ENCODE results near the gene ABCC10. TPM values are rescaled to one million over a fixed set of nuclear protein-coding genes. Genes with fewer than 3 reads are reported as not detected.
A peak's percentile ranks its signal among the peaks of the same experiment; 100 is the strongest.
"Not testable (repeated sequence)": the region's sequence is repeated elsewhere in the genome, so short reads cannot be mapped to it uniquely, and the experiment has no call there.

The ABCC10 gene
- total and polyA plus RNA-seq, 5 experiments from 2014 or later: 9.6 to 72.6 (median 15.9) TPM

DNA sequence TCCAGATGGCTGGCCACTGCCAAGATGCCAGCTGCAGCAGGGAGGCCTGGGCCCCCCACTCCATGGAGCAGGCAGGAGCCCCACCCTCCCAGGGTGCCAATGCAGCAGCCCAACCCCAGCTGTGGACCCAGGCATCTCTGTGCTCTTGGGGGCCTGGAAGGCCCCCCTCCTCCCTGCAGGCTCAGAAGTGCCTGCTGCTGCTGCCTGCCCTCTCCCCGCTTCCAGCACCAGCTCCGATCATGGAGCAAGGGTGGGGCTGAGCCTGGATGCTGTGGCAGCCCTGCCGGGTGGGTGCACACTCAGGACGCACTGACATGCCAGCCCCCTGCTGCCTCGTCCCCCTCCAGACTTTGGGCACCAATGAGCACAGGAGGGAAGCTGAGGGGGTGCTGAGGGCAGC, 14.8 kb upstream of the ABCC10 start:
- Mint-ChIP-seq H3K27me3 (peaks cover 4 to 18% (median 8%) of the 10 kb centered on the region in 5 donors), H3K9me3 (no peaks in the 10 kb centered on the region), H3K4me3 (no peak overlapping the region), H3K36me3 (no peaks in the 10 kb centered on the region), H3K27ac (no peak overlapping the region), H3K4me1 (no peaks in the 10 kb centered on the region)
- ATAC-seq (no peak), DNase-seq (no peak)
- POLR2A ChIA-PET: no interaction called here

GRCh38 chr6:43413002-43413401, 14.3 kb upstream of the ABCC10 start:
- Mint-ChIP-seq H3K27me3 (peaks cover 3 to 18% (median 5%) of the 10 kb centered on the region in 5 donors), H3K9me3 (no peaks in the 10 kb centered on the region), H3K27ac (no peak overlapping the region), H3K4me1 (no peaks in the 10 kb centered on the region), H3K36me3 (no peaks in the 10 kb centered on the region), H3K4me3 (no peak overlapping the region)
- no peak for ATAC-seq
- POLR2A ChIA-PET: no interaction called here
- DNase-seq: no peak

GRCh38 chr6:43415275-43415674, 12.1 kb upstream of the ABCC10 start:
- H3K27me3 Mint-ChIP-seq: peaks cover 0 to 12% (median 2%) of the 10 kb centered on the region in 5 donors
- POLR2A ChIA-PET: interaction anchor here (0.6 to 1.9 kb wide), 3 partner anchors 12 to 752 kb away, joined by 3 to 11 read pairs (median 3); partner anchors contain the start of gene ABCC10
- not testable (repeated sequence) for H3K27ac Mint-ChIP-seq, H3K9me3 Mint-ChIP-seq, ATAC-seq, DNase-seq, H3K4me3 Mint-ChIP-seq, H3K36me3 Mint-ChIP-seq, H3K4me1 Mint-ChIP-seq

DNA sequence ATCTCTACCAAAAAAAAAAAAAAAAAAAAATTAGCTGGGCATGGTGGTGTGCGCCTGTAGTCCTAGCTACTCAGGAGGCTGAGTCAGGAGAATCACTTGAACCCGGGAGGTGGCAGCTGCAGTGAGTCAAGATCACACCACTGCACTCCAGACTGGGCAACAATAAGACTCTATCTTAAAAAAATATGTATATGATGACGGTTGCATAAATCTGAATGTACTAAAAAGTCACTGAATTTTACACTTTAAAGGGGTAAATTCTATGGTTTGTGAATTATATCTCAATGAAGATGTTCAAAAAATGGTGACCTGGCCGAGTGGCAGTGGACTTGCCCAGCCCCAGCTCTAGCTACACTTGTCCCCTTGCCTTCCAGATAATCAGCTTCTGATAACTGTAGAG, 10.4 kb upstream of the ABCC10 start:
- H3K27me3 Mint-ChIP-seq: peaks cover 0 to 8% (median 2%) of the 10 kb centered on the region in 5 donors
- H3K27ac Mint-ChIP-seq: no peak overlapping the region
- no peaks in the 10 kb centered on the region for H3K4me1 Mint-ChIP-seq
- POLR2A ChIA-PET: interaction anchor here (1.9 kb wide), 1 partner anchor 10 kb away, joined by 11 read pairs; the partner anchor contains the start of gene ABCC10
- H3K36me3 Mint-ChIP-seq: no peaks in the 10 kb centered on the region
- DNase-seq (no peak), ATAC-seq (no peak)
- no peak overlapping the region for H3K4me3 Mint-ChIP-seq
- H3K9me3 Mint-ChIP-seq: peaks cover 0 to 5% (median 0%) of the 10 kb centered on the region in 9 donors

- no peaks in the 10 kb centered on the region for H3K36me3 Mint-ChIP-seq
These were observed 7.2 kb upstream of the ABCC10 start for GRCh38 chr6:43420012-43420709.

GRCh38 chr6:43421831-43422230, 5.5 kb upstream of the ABCC10 start:
- no peaks in the 10 kb centered on the region for H3K27me3 Mint-ChIP-seq
- ATAC-seq (no peak), DNase-seq (no peak)
- peaks cover 0 to 3% (median 2%) of the 10 kb centered on the region in 4 donors for H3K4me1 Mint-ChIP-seq
- no peak overlapping the region for H3K27ac Mint-ChIP-seq
- H3K36me3 Mint-ChIP-seq: no peaks in the 10 kb centered on the region
- H3K4me3 Mint-ChIP-seq: no peak overlapping the region
- H3K9me3 Mint-ChIP-seq: peaks cover 0 to 5% (median 0%) of the 10 kb centered on the region in 9 donors
- POLR2A ChIA-PET: interaction anchor here (0.6 to 0.7 kb wide), 2 partner anchors 39 to 94 kb away, joined by 3 to 4 read pairs; no protein-coding TSS in a partner anchor

More at GRCh38 chr6:43420012-43420709, 7.2 kb upstream of the ABCC10 start:
- POLR2A ChIA-PET: no interaction called here
- Mint-ChIP-seq H3K9me3 (peaks cover 0 to 5% (median 0%) of the 10 kb centered on the region in 9 donors), H3K4me1 (no peaks in the 10 kb centered on the region), H3K4me3 (no peak overlapping the region), H3K27me3 (peaks cover 0 to 3% (median 2%) of the 10 kb centered on the region in 5 donors), H3K27ac (no peak overlapping the region)
- DNase-seq: no peak
- no peak for ATAC-seq

DNA sequence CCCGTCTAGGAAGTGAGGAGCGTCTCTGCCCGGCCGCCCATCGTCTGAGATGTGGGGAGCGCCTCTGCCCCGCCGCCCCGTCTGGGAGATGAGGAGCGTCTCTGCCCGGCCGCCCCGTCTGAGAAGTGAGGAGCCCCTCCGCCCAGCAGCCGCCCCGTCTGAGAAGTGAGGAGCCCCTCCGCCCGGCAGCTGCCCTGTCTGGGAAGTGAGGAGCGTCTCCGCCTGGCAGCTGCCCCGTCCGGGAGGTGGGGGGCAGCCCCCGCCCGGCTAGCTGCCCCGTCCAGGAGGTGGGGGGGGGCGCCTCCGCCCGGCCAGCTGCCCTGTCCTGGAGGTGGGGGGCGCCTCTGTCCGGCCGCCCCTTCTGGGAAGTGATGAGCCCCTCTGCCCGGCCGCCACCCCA, 2.3 kb upstream of the ABCC10 start:
- peaks cover 12 to 24% (median 20%) of the 10 kb centered on the region in 4 donors for H3K4me1 Mint-ChIP-seq
- H3K9me3 Mint-ChIP-seq, ATAC-seq, H3K4me3 Mint-ChIP-seq, H3K27me3 Mint-ChIP-seq, H3K27ac Mint-ChIP-seq, H3K36me3 Mint-ChIP-seq, DNase-seq: not testable (repeated sequence)
- POLR2A ChIA-PET: interaction anchor here (1.1 kb wide), 1 partner anchor 55 kb away, joined by 3 read pairs; no protein-coding TSS in a partner anchor

DNA sequence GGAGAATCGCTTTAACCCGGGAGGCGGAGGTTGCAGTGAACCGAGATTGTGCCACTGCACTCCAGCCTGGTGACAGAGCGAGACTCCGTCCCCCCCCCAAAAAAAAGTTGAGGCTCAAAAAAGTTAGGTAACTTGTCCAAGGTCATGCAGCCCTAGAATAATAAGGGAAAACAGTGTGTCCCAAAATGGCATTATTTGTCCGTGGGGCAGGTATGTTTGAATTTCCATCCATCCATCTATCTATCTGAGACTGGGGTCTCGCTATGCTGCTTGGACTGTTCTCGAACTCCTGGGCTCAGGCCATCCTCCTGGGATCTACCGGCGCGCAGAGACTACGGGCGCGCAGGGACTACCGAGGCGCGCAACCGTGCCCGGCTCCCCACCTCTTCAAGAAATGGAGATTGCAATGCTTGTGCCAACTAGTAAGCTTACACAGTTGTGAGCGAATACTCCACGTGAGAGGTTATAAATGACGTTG, 374 bp upstream of the ABCC10 start:
- ATAC-seq (no peak), DNase-seq (no peak)
- Mint-ChIP-seq H3K27me3 (no peaks in the 10 kb centered on the region), H3K27ac (peak overlapping the region; percentile 92 to 100 (median 98)), H3K36me3 (peaks cover 0 to 6% (median 3%) of the 10 kb centered on the region in 3 donors), H3K9me3 (no peaks in the 10 kb centered on the region), H3K4me1 (peaks cover 13 to 33% (median 26%) of the 10 kb centered on the region in 4 donors), H3K4me3 (peak overlapping the region; percentile 87 to 97 (median 95))
- POLR2A ChIA-PET: interaction anchor here (0.7 to 2.2 kb wide), 22 partner anchors 10 to 1354 kb away, joined by 3 to 17 read pairs (median 4); partner anchors contain the start of genes BICRAL, CNPY3, CRIP3 and CUL9

GRCh38 chr6:43428112-43428570, 800 bp downstream of the ABCC10 start:
- Mint-ChIP-seq H3K27ac (peak overlapping the region; percentile 92 to 100 (median 98)), H3K36me3 (peaks cover 0 to 12% (median 3%) of the 10 kb centered on the region in 3 donors), H3K9me3 (no peaks in the 10 kb centered on the region), H3K4me1 (peaks cover 14 to 33% (median 26%) of the 10 kb centered on the region in 4 donors), H3K4me3 (peak overlapping the region; percentile 87 to 97 (median 95)), H3K27me3 (no peaks in the 10 kb centered on the region)
- ATAC-seq (no peak), DNase-seq (no peak)
- POLR2A ChIA-PET: interaction anchor here (0.8 to 2.2 kb wide), 11 partner anchors 11 to 414 kb away, joined by 3 to 17 read pairs (median 5); partner anchors contain the start of genes CRIP3, KLHDC3, LRRC73 and MEA1

- Mint-ChIP-seq H3K4me1 (peaks cover 14 to 33% (median 26%) of the 10 kb centered on the region in 4 donors), H3K36me3 (peaks cover 0 to 14% (median 3%) of the 10 kb centered on the region in 3 donors), H3K27ac (peak overlapping the region; percentile 92 to 100 (median 98)), H3K4me3 (peak overlapping the region; percentile 87 to 97 (median 95)), H3K9me3 (no peaks in the 10 kb centered on the region), H3K27me3 (no peaks in the 10 kb centered on the region)
- POLR2A ChIA-PET: interaction anchor here (1.0 to 2.2 kb wide), 2 partner anchors 46 to 49 kb away, joined by 3 to 11 read pairs; partner anchors contain the start of gene TJAP1
- ATAC-seq (no peak), DNase-seq (no peak)
These were observed 1.5 kb downstream of the ABCC10 start for GRCh38 chr6:43428874-43429273.

DNA sequence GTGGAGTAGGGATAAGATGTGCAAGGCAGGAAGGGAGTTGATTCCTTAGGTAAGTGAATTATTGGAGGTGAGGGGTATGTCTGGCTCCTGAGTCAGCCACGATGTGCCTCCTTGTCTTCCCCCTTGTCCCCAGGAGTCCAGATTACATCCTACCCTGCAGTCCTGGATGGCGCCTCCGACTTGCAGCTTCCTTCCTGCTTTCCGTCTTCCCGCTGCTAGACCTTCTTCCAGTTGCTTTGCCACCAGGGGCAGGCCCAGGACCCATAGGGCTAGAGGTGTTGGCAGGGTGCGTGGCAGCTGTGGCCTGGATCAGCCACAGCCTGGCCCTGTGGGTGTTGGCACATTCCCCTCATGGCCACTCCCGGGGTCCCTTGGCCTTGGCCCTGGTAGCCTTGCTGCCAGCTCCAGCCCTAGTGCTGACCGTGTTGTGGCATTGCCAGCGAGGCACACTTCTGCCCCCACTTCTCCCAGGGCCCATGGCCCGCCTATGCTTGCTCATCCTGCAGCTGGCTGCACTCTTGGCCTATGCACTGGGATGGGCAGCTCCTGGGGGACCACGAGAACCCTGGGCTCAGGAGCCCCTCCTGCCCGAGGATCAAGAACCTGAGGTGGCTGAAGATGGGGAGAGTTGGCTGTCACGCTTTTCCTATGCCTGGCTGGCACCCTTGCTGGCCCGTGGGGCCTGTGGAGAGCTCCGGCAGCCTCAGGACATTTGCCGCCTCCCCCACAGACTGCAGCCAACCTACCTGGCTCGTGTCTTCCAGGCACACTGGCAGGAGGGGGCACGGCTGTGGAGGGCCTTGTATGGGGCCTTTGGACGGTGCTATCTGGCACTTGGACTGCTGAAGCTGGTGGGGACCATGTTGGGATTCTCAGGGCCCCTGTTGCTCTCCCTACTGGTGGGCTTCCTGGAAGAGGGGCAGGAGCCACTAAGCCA, 4.9 kb downstream of the ABCC10 start:
- no peak for DNase-seq
- no peaks in the 10 kb centered on the region for H3K9me3 Mint-ChIP-seq
- peaks cover 0 to 28% (median 0%) of the 10 kb centered on the region in 3 donors for H3K36me3 Mint-ChIP-seq
- no peak overlapping the region for H3K4me3 Mint-ChIP-seq
- ATAC-seq: no peak
- peak overlapping the region in 1 of 10 donors; percentile 51 for H3K27ac Mint-ChIP-seq
- H3K4me1 Mint-ChIP-seq: peaks cover 12 to 28% (median 20%) of the 10 kb centered on the region in 4 donors
- POLR2A ChIA-PET: interaction anchor here (1.1 kb wide), 1 partner anchor 9 kb away, joined by 3 read pairs; no protein-coding TSS in a partner anchor
- H3K27me3 Mint-ChIP-seq: no peaks in the 10 kb centered on the region

DNA sequence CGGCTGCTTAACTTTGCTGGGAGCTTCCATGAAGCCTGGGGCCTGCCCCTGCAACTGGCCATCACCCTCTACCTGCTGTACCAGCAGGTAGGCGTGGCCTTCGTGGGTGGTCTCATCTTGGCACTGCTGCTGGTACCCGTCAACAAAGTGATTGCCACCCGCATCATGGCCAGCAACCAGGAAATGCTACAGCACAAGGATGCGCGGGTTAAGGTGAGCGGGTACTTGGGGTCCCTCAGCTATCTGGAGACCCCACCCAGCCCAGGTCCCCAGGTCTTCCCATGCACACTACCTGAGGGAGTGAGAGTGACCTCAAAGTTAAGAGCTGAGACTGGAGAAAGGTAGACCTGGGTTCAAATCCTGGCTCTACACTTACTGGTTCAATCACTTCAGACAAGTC, 5.8 kb downstream of the ABCC10 start:
- Mint-ChIP-seq H3K4me1 (peaks cover 11 to 26% (median 15%) of the 10 kb centered on the region in 4 donors), H3K27ac (no peak overlapping the region), H3K4me3 (no peak overlapping the region), H3K9me3 (no peaks in the 10 kb centered on the region), H3K27me3 (no peaks in the 10 kb centered on the region), H3K36me3 (peaks cover 0 to 33% (median 0%) of the 10 kb centered on the region in 3 donors)
- ATAC-seq: no peak
- DNase-seq: no peak
- POLR2A ChIA-PET: interaction anchor here (0.6 kb wide), 1 partner anchor 44 kb away, joined by 3 read pairs; the partner anchor contains the start of gene TJAP1
